HepG2 (cell line): Measurements from ENCODE around the gene TCEA3. TPM values are rescaled to one million over a fixed set of nuclear protein-coding genes. Genes with fewer than 3 reads are reported as not detected.

Experiments
- AGO2 ChIP-seq: fragments of 200-400 bp; formaldehyde crosslinking; optimal IDR thresholded peaks from 2 replicates; pipeline ENCODE3; 2017; ENCODE audit warnings: mild to moderate bottlenecking, low read depth, low read length, moderate library complexity
- ATF7 ChIP-seq, 2 experiments: fragments of 450-650 bp in 1 of 2; sonication (generic) in 1 of 2; formaldehyde crosslinking in 1 of 2; IDR thresholded peaks; 2 replicates each; pipeline versions ENCODE4 v1.4.0 to v1.6.1; 2016 to 2020; ENCODE audit warnings: antibody characterized with exemption in 1 of 2, mild to moderate bottlenecking in 1 of 2, missing genetic modification reagents in 1 of 2
- DRAP1 ChIP-seq: IDR thresholded peaks from 2 replicates; pipeline ENCODE4 v1.6.1; 2016; ENCODE audit warnings: missing genetic modification reagents, missing compliant biosample characterization
- ERF ChIP-seq: IDR thresholded peaks from 2 replicates; pipeline ENCODE4 v1.6.1; 2018; ENCODE audit warnings: missing biosample characterization, missing genetic modification reagents
- GPBP1L1 ChIP-seq: sonication (generic); formaldehyde crosslinking; IDR thresholded peaks from 2 replicates; pipeline ENCODE4 v1.5.0; 2020; ENCODE audit warnings: mild to moderate bottlenecking, missing genetic modification reagents
- KLF13 ChIP-seq: sonication (generic); formaldehyde crosslinking; IDR thresholded peaks from 2 replicates; pipeline ENCODE4 v1.4.0; 2020; ENCODE audit warnings: mild to moderate bottlenecking, missing genetic modification reagents
- LBX2 ChIP-seq: sonication (generic); formaldehyde crosslinking; IDR thresholded peaks from 2 replicates; pipeline ENCODE4 v1.5.0; 2020; ENCODE audit warnings: missing genetic modification reagents, mild to moderate bottlenecking, borderline replicate concordance
- MAX ChIP-seq: IDR thresholded peaks from 2 replicates; pipeline ENCODE4 v1.6.1; 2012; ENCODE audit warnings: inconsistent platforms
- NFYB ChIP-seq: sonication (generic); formaldehyde crosslinking; IDR thresholded peaks from 2 replicates; pipeline ENCODE4 v1.4.0; 2020; ENCODE audit warnings: missing genetic modification reagents
- SIN3B ChIP-seq: fragments of 150-350 bp; IDR thresholded peaks from 2 replicates; pipeline ENCODE4 v1.6.1; 2014; ENCODE audit warnings: low read length
- UBTF ChIP-seq: sonication (generic); formaldehyde crosslinking; IDR thresholded peaks from 2 replicates; pipeline ENCODE4 v1.4.0; 2020; ENCODE audit warnings: mild to moderate bottlenecking, missing genetic modification reagents
- ZC3H4 ChIP-seq: sonication (generic); formaldehyde crosslinking; IDR thresholded peaks from 2 replicates; pipeline ENCODE4 v1.4.0; 2020; ENCODE audit warnings: missing genetic modification reagents, borderline replicate concordance
- ZNF17 ChIP-seq: sonication (generic); formaldehyde crosslinking; IDR thresholded peaks from 2 replicates; pipeline ENCODE4 v1.5.0; 2020; ENCODE audit warnings: mild to moderate bottlenecking, missing genetic modification reagents
- ZNF318 ChIP-seq: sonication (generic); formaldehyde crosslinking; IDR thresholded peaks from 2 replicates; pipeline ENCODE4 v1.4.0; 2020; ENCODE audit warnings: mild to moderate bottlenecking, missing genetic modification reagents
- ZSCAN12 ChIP-seq: sonication (generic); formaldehyde crosslinking; IDR thresholded peaks from 2 replicates; pipeline ENCODE4 v1.9.0; 2021; ENCODE audit warnings: mild to moderate bottlenecking, missing genetic modification reagents
- polyA plus RNA-seq, 8 experiments: library from polyadenylated mRNA; depleted of rRNA in 3 of 8; stranded (reverse) in 7 of 8; unstranded in 1 of 8; fragments of >200 nt; fragmentation: Illumina TruSeq in 4 of 8; extraction: Trizol in 4 of 8; gene quantifications; 2 replicates each; pipeline versions ENCODE4 v1.2.1 to v1.2.3, GENCODE V29; 2011 to 2016; ENCODE audit warnings: low read depth in 4 of 8, missing spikeins in 1 of 8, mixed read lengths in 1 of 8; ENCODE audit not compliant: insufficient read depth in 1 of 8
- total RNA-seq, 5 experiments: library from RNA; depleted of rRNA; stranded (reverse); fragments of >200 nt; fragmentation: Illumina TruSeq; extraction: Trizol; gene quantifications; 2 replicates each; pipeline ENCODE4 v1.2.3, GENCODE V29; 2016; ENCODE audit warnings: low read depth in 1 of 5

Gene TCEA3
- total and polyA plus RNA-seq, 2 of the 13 experiments (the other 11 are each of a cell fraction or from before 2014, with no cell fraction given): 55.5 to 84.6 TPM

- TF ChIP-seq KLF13 (CRISPR knock-in tag): 0 out of 2 replicates have a peak, but pooled peaks have one; percentile 65
- peak; percentile 76 for TF ChIP-seq MAX
- peak; percentile 80 for TF ChIP-seq UBTF (CRISPR knock-in tag)
- TF ChIP-seq ZC3H4 (CRISPR knock-in tag): no peak; the same call in 1 of the 2 replicates
- peak; percentile 75; the same call in 1 of the 2 replicates for TF ChIP-seq DRAP1 (CRISPR knock-in tag)
- TF ChIP-seq ATF7 (IDR thresholded peaks at IDR 0.05): no peak
- no peak for TF ChIP-seq ATF7 (CRISPR knock-in tag; IDR thresholded peaks at IDR 0.05)
- no peak for TF ChIP-seq AGO2
- TF ChIP-seq ZNF318: no peak
- no peak for TF ChIP-seq ZSCAN12 (CRISPR knock-in tag)
- TF ChIP-seq SIN3B: no peak
- no peak for TF ChIP-seq ZNF17 (CRISPR knock-in tag)
- peak; percentile 83; the same call in 1 of the 2 replicates for TF ChIP-seq LBX2 (CRISPR knock-in tag)
- no peak for TF ChIP-seq GPBP1L1 (CRISPR knock-in tag)
- TF ChIP-seq ERF (CRISPR knock-in tag): peak; percentile 56; the same call in 1 of the 2 replicates
- TF ChIP-seq NFYB (CRISPR knock-in tag): peak; percentile 97
These were observed 56.6 kb downstream of the TCEA3 start (continued) for GRCh38 chr1:23367791-23368561.
